ENCODE data around the gene LAMP1. TPM values are rescaled to one million over a fixed set of nuclear protein-coding genes. Genes with fewer than 3 reads are reported as not detected.

Gene LAMP1
- total RNA-seq, 4 donors from 2014 or later, result 42.1 to 236 (median 191) TPM

DNA sequence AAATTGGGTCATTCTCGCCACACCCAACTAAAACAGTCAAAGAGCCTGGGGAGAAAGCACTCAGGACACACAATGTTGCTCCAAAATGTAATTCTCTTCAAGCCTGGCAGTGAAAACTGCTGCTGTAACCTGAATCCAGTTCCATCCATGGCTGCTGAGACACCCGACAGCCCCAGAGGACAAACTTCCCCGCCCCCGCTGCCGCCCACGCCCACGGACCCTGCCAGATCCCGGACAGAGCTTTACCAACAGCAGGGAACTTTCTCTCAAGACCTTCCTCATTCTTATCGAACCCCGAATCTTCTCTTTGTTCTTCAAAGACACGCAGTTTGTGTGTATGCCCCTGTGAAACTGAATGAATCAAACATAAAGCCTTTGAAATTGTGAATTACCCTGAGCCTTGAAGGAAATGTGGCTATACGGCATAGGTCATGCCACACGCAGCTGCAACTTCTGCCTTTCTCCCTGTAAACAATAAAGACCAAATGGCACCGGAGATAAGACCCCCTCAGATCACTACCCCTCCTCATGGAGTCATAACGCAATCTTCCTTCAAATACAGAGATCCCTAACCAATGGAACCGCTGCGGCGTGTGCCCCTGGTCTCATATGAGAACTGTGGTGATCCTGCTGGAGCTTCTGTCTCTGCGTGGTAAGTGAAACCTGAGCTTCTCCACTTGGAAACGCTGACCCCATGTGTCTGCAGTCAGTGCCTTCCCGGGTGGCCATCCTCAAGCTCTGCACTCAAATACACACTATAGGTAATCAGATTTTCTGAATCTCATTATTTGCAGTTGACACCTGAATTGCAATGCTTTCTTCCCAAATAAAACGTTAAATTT lies 4.8 kb upstream of the LAMP1 start:
- Histone ChIP-seq H3K4me3 (peak overlapping the region in 3 of 4 donors; percentile 13 to 26 (median 14)), H3K27me3 (no peaks in the 10 kb centered on the region), H3K36me3 (no peaks in the 10 kb centered on the region), H3K4me1 (peaks cover 0 to 4% (median 2%) of the 10 kb centered on the region in 4 donors), H3K27ac (no peak overlapping the region), H3K9me3 (no peaks in the 10 kb centered on the region)
- no peak for DNase-seq
- TF ChIP-seq POLR2A (IDR thresholded peaks at IDR 0.05) (no peak), CTCF (IDR thresholded peaks at IDR 0.05) (no peak)

DNA sequence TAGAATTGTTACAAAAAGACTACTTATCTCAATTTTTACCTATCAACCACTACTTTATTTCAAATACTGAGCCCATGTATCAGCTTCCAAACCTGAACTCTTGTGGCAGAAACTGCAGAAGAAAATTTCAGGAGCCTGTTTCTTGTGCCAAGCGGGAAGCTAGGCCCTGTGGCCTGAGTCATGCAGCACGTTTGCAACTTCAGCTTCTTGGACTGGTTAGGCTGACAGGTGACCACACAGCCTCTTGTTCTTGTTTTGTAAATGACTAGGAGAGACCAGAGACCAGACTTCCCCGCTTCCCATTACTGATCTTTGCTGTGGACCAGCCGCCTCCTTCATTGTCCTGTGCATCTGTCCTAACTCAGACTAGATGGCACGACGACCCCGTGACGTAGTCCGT lies 3.4 kb upstream of the LAMP1 start:
- Histone ChIP-seq H3K4me1 (peaks cover 0 to 12% (median 2%) of the 10 kb centered on the region in 4 donors), H3K4me3 (no peak overlapping the region)

GRCh38 chr13:113295776-113296175 lies 1.3 kb upstream of the LAMP1 start:
- DNase-seq, result no peak
- no peaks in the 10 kb centered on the region for H3K36me3 ChIP-seq
- H3K4me1 ChIP-seq, result peaks cover 0 to 28% (median 2%) of the 10 kb centered on the region in 4 donors
- TF ChIP-seq POLR2A (IDR thresholded peaks at IDR 0.05) (no peak), CTCF (IDR thresholded peaks at IDR 0.05) (no peak)
- no peak overlapping the region for H3K27ac ChIP-seq
- no peaks in the 10 kb centered on the region for H3K27me3 ChIP-seq
- no peak overlapping the region for H3K4me3 ChIP-seq
- H3K9me3 ChIP-seq, result no peaks in the 10 kb centered on the region

More for the DNA sequence above, 3.4 kb upstream of the LAMP1 start:
- TF ChIP-seq CTCF (IDR thresholded peaks at IDR 0.05) (no peak), POLR2A (IDR thresholded peaks at IDR 0.05) (no peak)
- no peak for DNase-seq
- no peak overlapping the region for H3K27ac ChIP-seq
- H3K27me3 ChIP-seq, result no peaks in the 10 kb centered on the region
- no peaks in the 10 kb centered on the region for H3K9me3 ChIP-seq
- H3K36me3 ChIP-seq, result no peaks in the 10 kb centered on the region

- Histone ChIP-seq H3K9me3 (no peaks in the 10 kb centered on the region), H3K36me3 (no peaks in the 10 kb centered on the region), H3K27ac (peak overlapping the region; percentile 85 to 92 (median 85)), H3K4me1 (peaks cover 0 to 28% (median 0%) of the 10 kb centered on the region in 4 donors), H3K27me3 (no peaks in the 10 kb centered on the region), H3K4me3 (peak overlapping the region; percentile 75 to 97 (median 91))
- DNase-seq, result peak; percentile 48 to 65 (median 62)
- no peak for TF ChIP-seq POLR2A (IDR thresholded peaks at IDR 0.05)
- no peak for TF ChIP-seq CTCF (IDR thresholded peaks at IDR 0.05)
Measured at GRCh38 chr13:113297370-113298042, 467 bp downstream of the LAMP1 start.

- Histone ChIP-seq H3K36me3 (peaks cover 0 to 5% (median 0%) of the 10 kb centered on the region in 3 donors), H3K4me3 (peak overlapping the region; percentile 75 to 97 (median 91)), H3K9me3 (no peaks in the 10 kb centered on the region), H3K27me3 (no peaks in the 10 kb centered on the region), H3K27ac (peak overlapping the region; percentile 85 to 92 (median 85)), H3K4me1 (peaks cover 0 to 28% (median 0%) of the 10 kb centered on the region in 4 donors)
- no peak for DNase-seq
- TF ChIP-seq POLR2A (IDR thresholded peaks at IDR 0.05) (no peak), CTCF (IDR thresholded peaks at IDR 0.05) (no peak)
Measured at GRCh38 chr13:113298043-113298945, 1.3 kb downstream of the LAMP1 start.

Measured in Peyer's patch (tissue), 4 donors.